Neural progenitor cell (in vitro differentiated cells): ENCODE results near the gene CAMKK2. TPM values are rescaled to one million over a fixed set of nuclear protein-coding genes. Genes with fewer than 3 reads are reported as not detected.

ENCODE experiments used
- DNase-seq: peaks from one replicate; pipeline ENCODE4 v3.0.0-alpha.2; 2016; ENCODE audit warnings: low spot score
- H2AFZ ChIP-seq: fragments of 200-600 bp; sonication (generic); replicated peaks from 2 replicates; pipeline ENCODE4 v1.6.1; 2016; ENCODE audit warnings: antibody characterized with exemption
- H3F3A ChIP-seq: fragments of 200-600 bp; sonication (generic); 2 replicates; pipeline ENCODE4 v1.6.1; 2016; ENCODE audit warnings: antibody characterized with exemption, low read depth
- H3K27ac ChIP-seq: fragments of 200-600 bp; sonication (generic); 2 replicates; pipeline ENCODE4 v1.5.1; 2016; ENCODE audit warnings: mild to moderate bottlenecking
- H3K27me3 ChIP-seq: fragments of 200-600 bp; sonication (generic); 2 replicates; pipeline ENCODE4 v1.6.1; 2016; ENCODE audit warnings: mild to moderate bottlenecking, moderate library complexity
- H3K36me3 ChIP-seq: fragments of 200-600 bp; sonication (generic); 2 replicates; pipeline ENCODE4 v1.5.1; 2016
- H3K4me1 ChIP-seq: fragments of 200-600 bp; sonication (generic); 2 replicates; pipeline ENCODE4 v1.6.1; 2016; ENCODE audit warnings: mixed run types
- H3K4me2 ChIP-seq: fragments of 200-600 bp; sonication (generic); 2 replicates; pipeline ENCODE4 v1.6.1; 2016
- H3K4me3 ChIP-seq: fragments of 200-600 bp; sonication (generic); 2 replicates; pipeline ENCODE4 v1.5.1; 2016
- H3K79me2 ChIP-seq: fragments of 200-600 bp; sonication (generic); 2 replicates; pipeline ENCODE4 v1.6.1; 2016; ENCODE audit warnings: low read depth
- H3K9ac ChIP-seq: fragments of 200-600 bp; sonication (generic); 2 replicates; pipeline ENCODE4 v1.6.1; 2016
- H3K9me3 ChIP-seq: fragments of 200-600 bp; sonication (generic); 2 replicates; pipeline ENCODE4 v1.5.1; 2016; ENCODE audit warnings: low read depth
- H4K20me1 ChIP-seq: fragments of 200-600 bp; sonication (generic); 2 replicates; pipeline ENCODE4 v1.6.1; 2016; ENCODE audit warnings: low read depth
- H3K27ac Mint-ChIP-seq: 3 replicates; pipeline ENCODE4 v1.8.0; 2021; ENCODE audit warnings: mixed read lengths
- H3K27me3 Mint-ChIP-seq: 2 replicates; pipeline ENCODE4 v1.8.0; 2022; ENCODE audit warnings: low read depth, mild to moderate bottlenecking, inconsistent platforms, moderate library complexity, mixed read lengths; ENCODE audit not compliant: insufficient read depth
- H3K36me3 Mint-ChIP-seq: 3 replicates; pipeline ENCODE4 v1.8.0; 2021; ENCODE audit warnings: mixed read lengths
- H3K4me1 Mint-ChIP-seq: 3 replicates; pipeline ENCODE4 v1.8.0; 2021; ENCODE audit warnings: mixed read lengths
- H3K4me3 Mint-ChIP-seq: 3 replicates; pipeline ENCODE4 v1.8.0; 2021; ENCODE audit warnings: mild to moderate bottlenecking, moderate library complexity, mixed read lengths
- H3K9me3 Mint-ChIP-seq: 3 replicates; pipeline ENCODE4 v1.8.0; 2020; ENCODE audit warnings: mixed read lengths
- CTCF ChIP-seq: fragments of 200-600 bp; sonication (generic); IDR thresholded peaks from 2 replicates; pipeline ENCODE4 v1.5.1; 2017; ENCODE audit warnings: antibody characterized with exemption, mild to moderate bottlenecking
- EZH2 ChIP-seq: fragments of 200-600 bp; sonication (generic); IDR thresholded peaks from 2 replicates; pipeline ENCODE4 v1.6.1; 2017; ENCODE audit warnings: antibody characterized with exemption, mild to moderate bottlenecking, moderate library complexity
- EZH2phosphoT487 ChIP-seq: fragments of 200-600 bp; sonication (generic); IDR thresholded peaks from 2 replicates; pipeline ENCODE4 v1.6.1; 2017; ENCODE audit warnings: antibody characterized with exemption
- total RNA-seq: library from RNA; depleted of rRNA; stranded (reverse); fragments of >200 nt; gene quantifications from 2 replicates; pipeline ENCODE4 v1.2.3, GENCODE V29; 2015; ENCODE audit warnings: low replicate concordance

CAMKK2 gene
- total RNA-seq, 1 donor from 2014 or later = 21.0 TPM

DNA sequence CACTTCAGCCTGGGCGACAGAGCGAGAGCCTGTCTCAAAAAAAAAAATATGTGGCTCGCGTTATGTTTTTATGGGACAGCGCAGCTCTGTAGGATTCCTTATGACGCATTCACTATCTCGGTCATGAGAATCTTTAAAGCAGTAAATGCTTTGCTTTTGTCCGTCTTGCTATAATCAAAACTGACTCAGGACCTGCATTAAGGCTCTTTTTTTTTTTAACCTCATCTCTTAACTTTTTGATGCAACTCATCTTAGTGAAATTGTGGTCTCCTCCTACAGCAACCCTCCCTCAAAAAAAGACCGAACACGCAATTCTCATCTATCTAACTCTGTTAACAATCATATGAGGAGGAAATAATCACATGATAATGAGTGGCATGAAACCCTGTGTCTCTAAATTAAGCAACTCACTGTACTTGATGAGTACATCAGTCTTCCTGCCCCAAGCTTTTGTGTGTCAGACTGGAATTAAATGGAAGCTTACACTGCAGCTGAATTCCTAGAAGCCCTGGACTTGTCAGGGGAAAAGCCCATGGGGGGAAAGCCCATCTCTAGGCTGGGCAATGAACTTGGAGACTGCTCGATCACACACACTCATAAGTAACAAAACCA is 82.2 kb downstream of the CAMKK2 start:
- H3K4me3 ChIP-seq = no peak overlapping the region
- H3K4me1 Mint-ChIP-seq = peaks cover 6% of the 10 kb centered on the region
- peaks cover 2% of the 10 kb centered on the region for H3K27me3 Mint-ChIP-seq
- H3K36me3 Mint-ChIP-seq = peaks cover 3% of the 10 kb centered on the region
- H3K27ac ChIP-seq = no peak overlapping the region
- DNase-seq = no peak
- peaks cover 10% of the 10 kb centered on the region for H3F3A ChIP-seq
- TF ChIP-seq EZH2 (no peak), CTCF (no peak), EZH2phosphoT487 (no peak)
- H3K4me3 Mint-ChIP-seq = no peak overlapping the region
- H3K9ac ChIP-seq = no peak overlapping the region
- no peak overlapping the region for H3K27ac Mint-ChIP-seq
- no peaks in the 10 kb centered on the region for H4K20me1 ChIP-seq
- H3K79me2 ChIP-seq = no peaks in the 10 kb centered on the region
- H3K9me3 ChIP-seq = no peaks in the 10 kb centered on the region
- no peaks in the 10 kb centered on the region for H3K36me3 ChIP-seq
- peaks cover 5% of the 10 kb centered on the region for H3K27me3 ChIP-seq
- no peaks in the 10 kb centered on the region for H3K4me1 ChIP-seq
- H3K9me3 Mint-ChIP-seq = no peaks in the 10 kb centered on the region
- no peak overlapping the region for H2AFZ ChIP-seq
- no peak overlapping the region for H3K4me2 ChIP-seq

DNA sequence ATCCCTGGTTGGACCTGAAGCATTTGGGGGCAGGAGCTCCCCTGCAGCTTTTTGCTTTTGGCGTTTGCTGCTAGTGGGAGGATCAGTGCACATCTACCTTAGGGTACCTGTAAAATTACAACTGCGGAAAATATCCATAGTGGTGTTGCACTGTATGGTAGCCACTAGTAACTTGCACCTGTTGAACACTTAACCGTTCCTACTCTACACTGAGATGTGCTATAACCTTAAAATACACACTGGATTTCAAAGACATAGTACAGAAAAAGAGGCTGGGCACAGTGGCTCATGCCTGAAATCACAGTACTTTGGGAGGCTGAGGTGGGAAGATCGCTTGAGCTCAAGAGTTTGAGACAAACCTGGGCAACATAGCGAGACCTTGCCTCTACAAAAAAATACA is 83.6 kb downstream of the CAMKK2 start:
- Histone ChIP-seq H3K4me3 (no peak overlapping the region), H3F3A (peaks cover 15% of the 10 kb centered on the region), H4K20me1 (no peaks in the 10 kb centered on the region), H3K4me2 (no peak overlapping the region), H3K27ac (no peak overlapping the region), H3K36me3 (no peaks in the 10 kb centered on the region), H2AFZ (no peak overlapping the region), H3K9ac (no peak overlapping the region), H3K27me3 (peaks cover 18% of the 10 kb centered on the region), H3K4me1 (no peaks in the 10 kb centered on the region), H3K79me2 (no peaks in the 10 kb centered on the region), H3K9me3 (no peaks in the 10 kb centered on the region)
- H3K27me3 Mint-ChIP-seq = peaks cover 2% of the 10 kb centered on the region
- peaks cover 6% of the 10 kb centered on the region for H3K4me1 Mint-ChIP-seq
- H3K36me3 Mint-ChIP-seq = peaks cover 1% of the 10 kb centered on the region
- no peak overlapping the region for H3K4me3 Mint-ChIP-seq
- no peak overlapping the region for H3K27ac Mint-ChIP-seq
- H3K9me3 Mint-ChIP-seq = no peaks in the 10 kb centered on the region
- TF ChIP-seq EZH2 = no peak
- TF ChIP-seq EZH2phosphoT487 = no peak
- no peak for TF ChIP-seq CTCF
- DNase-seq = no peak

DNA sequence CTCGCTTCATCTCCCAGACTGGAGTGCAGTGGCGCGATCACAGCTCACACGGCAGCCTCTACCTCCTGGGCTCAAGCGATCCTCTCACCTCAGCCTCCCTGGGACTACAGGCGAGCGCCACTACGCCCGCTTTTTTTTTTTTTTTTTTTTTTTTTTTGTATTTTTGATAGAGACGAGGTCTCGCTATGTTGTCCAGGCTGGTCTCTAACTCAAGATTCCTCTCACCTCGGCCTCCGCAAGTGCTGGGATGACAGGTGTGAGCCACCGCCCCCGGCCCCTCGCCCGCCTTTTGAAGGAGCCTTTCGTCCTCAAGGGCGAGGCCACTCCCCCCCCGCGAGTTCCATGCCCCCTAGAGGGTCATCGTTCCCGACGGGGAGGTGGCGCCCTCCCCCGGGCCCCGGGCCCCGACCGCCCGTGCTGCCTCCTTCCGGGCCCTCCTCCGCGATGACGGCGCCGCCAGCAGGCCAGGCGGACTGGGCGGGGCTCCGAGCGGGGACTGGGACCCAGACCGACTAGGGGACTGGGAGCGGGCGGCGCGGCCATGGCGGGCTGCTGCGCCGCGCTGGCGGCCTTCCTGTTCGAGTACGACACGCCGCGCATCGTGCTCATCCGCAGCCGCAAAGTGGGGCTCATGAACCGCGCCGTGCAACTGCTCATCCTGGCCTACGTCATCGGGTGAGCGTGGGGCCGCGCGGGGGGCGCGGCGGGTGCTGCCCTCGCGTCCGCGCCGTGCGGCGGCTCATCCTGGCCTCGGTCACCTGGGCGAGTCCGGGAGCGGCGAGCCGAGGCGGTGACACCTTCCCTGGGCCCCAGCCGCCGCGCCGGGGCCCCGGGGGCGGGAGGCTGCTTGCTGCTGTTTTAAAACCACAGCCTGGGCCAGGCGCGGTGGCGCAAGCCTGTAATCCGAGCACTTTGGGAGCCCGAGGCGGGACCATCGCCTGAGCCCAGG is 86.6 kb downstream of the CAMKK2 start, which contains the start of gene P2RX4:
P2RX4 (plus strand) TSS at position 506 of the 949 bp plus-strand sequence; CDS start at position 542, 36 bp downstream.
- no peaks in the 10 kb centered on the region for H3K9me3 Mint-ChIP-seq
- peak within 1 kb of the TSS; percentile 27 for H3K9ac ChIP-seq
- no peaks in the 10 kb centered on the region for H3K36me3 ChIP-seq
- H3K9me3 ChIP-seq = no peaks in the 10 kb centered on the region
- peak within 1 kb of the TSS; percentile 3 for H3K27ac Mint-ChIP-seq
- H3F3A ChIP-seq = peaks cover 15% of the 10 kb centered on the region
- peak within 1 kb of the TSS; percentile 74 for H3K4me3 ChIP-seq
- peak within 1 kb of the TSS; percentile 84 for H3K4me2 ChIP-seq
- H3K4me1 Mint-ChIP-seq = peaks cover 6% of the 10 kb centered on the region
- peaks cover 2% of the 10 kb centered on the region for H3K27me3 Mint-ChIP-seq
- H3K36me3 Mint-ChIP-seq = peaks cover 1% of the 10 kb centered on the region
- H3K27me3 ChIP-seq = peaks cover 20% of the 10 kb centered on the region
- TF ChIP-seq EZH2 (no peak), CTCF (peak; percentile 43)
- no peaks in the 10 kb centered on the region for H4K20me1 ChIP-seq
- DNase-seq = peak; percentile 90
- H3K4me3 Mint-ChIP-seq = peak within 1 kb of the TSS; percentile 89
- H3K27ac ChIP-seq = no peak within 1 kb of the TSS
- no peaks in the 10 kb centered on the region for H3K4me1 ChIP-seq
- no peaks in the 10 kb centered on the region for H3K79me2 ChIP-seq
- peak within 1 kb of the TSS; percentile 86 for H2AFZ ChIP-seq
